ENCODE data around the gene YEATS4.

YEATS4 gene

DNA sequence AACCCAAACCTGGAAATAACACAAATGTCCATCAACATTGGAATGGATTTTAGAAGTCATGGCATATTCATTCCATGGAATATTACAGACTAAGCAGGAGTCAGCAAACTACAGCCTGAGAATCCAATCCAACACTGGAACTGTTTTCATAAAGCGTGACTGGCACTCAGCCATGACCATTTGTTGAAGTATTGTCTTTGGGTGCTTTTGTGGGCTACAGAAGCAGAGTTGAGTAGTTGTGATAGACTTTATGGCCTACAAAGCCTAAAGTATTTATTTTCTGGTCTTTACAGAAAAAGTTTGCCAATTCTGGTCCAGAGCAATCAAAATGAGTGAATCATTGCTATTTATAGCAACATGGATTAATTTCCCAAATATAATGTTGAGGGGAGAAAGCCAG is 76.1 kb downstream of the YEATS4 start:
- DNase-seq (ENCODE audit: low spot score): no peak

DNA sequence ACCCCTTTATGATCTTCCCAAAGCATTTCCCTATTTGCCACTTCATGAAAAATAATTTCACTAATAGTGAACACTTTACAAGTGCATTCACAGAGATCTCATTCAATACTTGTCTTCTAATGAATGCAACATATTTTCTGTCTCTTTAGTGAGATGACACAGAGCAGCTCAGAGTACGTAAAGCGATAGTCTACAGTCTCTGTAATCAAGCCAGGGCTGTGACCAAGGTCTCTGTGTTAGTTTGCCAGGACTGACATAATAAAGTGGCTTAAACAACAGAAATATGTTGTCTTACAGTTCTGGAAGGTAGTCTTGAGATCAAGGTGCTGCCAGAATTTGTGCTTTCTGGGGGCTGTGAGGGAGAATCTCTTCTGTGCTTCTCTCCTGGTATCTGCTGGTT is 77.5 kb downstream of the YEATS4 start:
- DNase-seq (ENCODE audit: low spot score): no peak

DNA sequence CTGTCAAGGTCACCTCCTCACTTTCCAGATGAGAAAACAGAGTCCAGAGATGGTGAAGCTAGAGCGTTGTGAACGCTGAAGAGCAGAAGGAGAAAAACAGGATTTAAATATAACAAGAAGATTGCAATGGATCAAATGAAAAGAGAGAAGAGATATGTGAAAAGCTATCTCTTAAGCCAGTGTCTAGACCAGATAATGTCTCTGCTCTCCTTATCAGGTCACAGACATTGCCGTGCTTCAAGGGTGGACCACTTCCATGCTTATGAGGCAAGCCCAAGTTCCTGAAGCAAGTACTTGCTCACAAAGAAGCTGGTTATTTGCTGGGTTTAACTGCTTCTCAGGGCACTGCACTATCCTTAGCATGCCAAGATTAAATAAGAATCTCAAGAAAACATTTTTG is 79.0 kb downstream of the YEATS4 start:
- no peak for DNase-seq (ENCODE audit: low spot score)

DNA sequence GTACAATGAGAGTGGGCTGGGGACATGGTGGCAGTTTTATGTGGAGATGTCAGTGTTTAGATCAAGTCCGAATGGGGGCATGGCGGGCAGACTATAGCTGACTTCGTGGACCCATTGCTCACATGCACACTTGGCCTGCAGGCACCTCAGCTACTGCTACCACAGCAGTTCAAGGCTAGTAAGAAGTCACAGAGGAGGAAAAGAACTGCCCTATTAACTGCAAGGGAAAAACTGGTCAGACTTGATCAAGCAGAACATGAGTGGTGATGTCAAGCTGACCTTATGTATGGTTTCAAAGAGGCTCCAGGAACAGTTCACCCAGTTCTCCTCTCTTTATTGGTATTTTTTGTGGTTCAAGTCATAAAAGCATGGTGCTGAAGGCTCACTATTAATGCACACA is 80.5 kb downstream of the YEATS4 start:
- DNase-seq (ENCODE audit: low spot score): no peak
